ENCODE data around the gene SH3BP2.

SH3BP2 gene

DNA sequence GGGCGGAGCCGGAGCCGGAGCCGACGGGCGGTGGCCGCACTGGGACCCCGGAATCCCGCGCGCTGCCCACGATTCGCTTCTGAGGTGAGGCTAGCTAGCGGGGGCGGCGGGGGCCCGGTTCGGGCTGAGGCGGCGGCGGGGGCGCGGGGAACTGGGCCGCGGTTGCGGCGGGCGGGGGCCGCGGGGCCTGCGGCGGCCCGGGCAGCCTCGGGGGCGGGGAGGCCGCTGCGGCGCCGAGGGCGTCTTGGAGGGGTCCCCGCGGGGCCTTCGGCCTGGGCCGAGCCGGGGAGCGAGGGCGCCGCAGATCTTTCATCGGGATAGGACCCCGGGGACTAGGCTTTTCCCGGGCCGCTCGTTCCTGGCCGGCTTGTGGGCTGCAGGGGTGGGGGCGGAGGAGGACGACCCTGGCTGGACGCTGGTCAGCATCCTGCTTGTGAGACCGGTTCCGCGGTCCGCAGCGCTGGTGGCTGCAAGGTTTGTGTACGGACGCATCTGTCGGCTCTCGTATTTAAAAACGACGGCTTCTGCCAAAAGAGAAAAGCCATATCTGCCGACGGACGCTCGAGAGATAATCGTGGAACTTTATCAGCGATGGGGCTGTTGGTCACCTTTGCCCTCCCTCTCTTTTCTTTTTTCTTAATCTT lies 51.2 kb downstream of the SH3BP2 start:
- DNase-seq, result peak; percentile 47
- Histone ChIP-seq H3K9me3 (ENCODE audit: severe bottlenecking) (peaks cover 3% of the 10 kb centered on the region), H3K4me3 (ENCODE audit: low read depth, low read length) (peak overlapping the region; percentile 62), H3K36me3 (peaks cover 6% of the 10 kb centered on the region), H3K27me3 (ENCODE audit: insufficient read depth, low read depth, severe bottlenecking) (no peaks in the 10 kb centered on the region), H3K27ac (peak overlapping the region; percentile 90)
- TF ChIP-seq CTCF (IDR thresholded peaks at IDR 0.05; ENCODE audit: low read depth, low read length), result no peak

DNA sequence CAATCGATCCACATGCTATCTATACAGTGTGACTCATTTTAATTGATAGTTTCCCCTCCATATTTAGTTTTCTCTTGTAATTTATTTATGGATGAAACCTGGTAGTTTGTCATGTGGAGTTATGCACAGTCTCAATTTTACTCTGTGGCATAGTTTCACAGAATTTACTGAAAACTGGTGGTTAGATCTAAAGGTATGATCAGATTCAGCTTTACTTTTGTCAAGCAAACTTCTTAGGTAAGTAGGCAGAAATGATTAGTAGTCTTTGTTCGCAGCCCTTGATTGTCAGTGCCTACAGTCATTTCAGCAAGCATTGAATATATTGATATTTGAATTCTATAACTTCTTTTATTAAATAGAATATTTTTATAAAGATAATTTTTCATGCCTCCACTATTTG lies 53.3 kb downstream of the SH3BP2 start:
- DNase-seq, result no peak
- Histone ChIP-seq H3K4me3 (ENCODE audit: low read depth, low read length) (no peak overlapping the region), H3K36me3 (peaks cover 6% of the 10 kb centered on the region), H3K27me3 (ENCODE audit: insufficient read depth, low read depth, severe bottlenecking) (no peaks in the 10 kb centered on the region), H3K9me3 (ENCODE audit: severe bottlenecking) (no peaks in the 10 kb centered on the region), H3K27ac (no peak overlapping the region)
- TF ChIP-seq CTCF (IDR thresholded peaks at IDR 0.05; ENCODE audit: low read depth, low read length), result no peak

- H3K9me3 ChIP-seq (ENCODE audit: severe bottlenecking), result no peaks in the 10 kb centered on the region
- no peaks in the 10 kb centered on the region for H3K27me3 ChIP-seq (ENCODE audit: insufficient read depth, low read depth, severe bottlenecking)
- peaks cover 6% of the 10 kb centered on the region for H3K36me3 ChIP-seq
- H3K4me3 ChIP-seq (ENCODE audit: low read depth, low read length), result no peak overlapping the region
- DNase-seq, result no peak
- H3K27ac ChIP-seq, result no peak overlapping the region
- no peak for TF ChIP-seq CTCF (IDR thresholded peaks at IDR 0.05; ENCODE audit: low read depth, low read length)
Observed at GRCh38 chr4:2847302-2847871, 54.5 kb downstream of the SH3BP2 start.

DNA sequence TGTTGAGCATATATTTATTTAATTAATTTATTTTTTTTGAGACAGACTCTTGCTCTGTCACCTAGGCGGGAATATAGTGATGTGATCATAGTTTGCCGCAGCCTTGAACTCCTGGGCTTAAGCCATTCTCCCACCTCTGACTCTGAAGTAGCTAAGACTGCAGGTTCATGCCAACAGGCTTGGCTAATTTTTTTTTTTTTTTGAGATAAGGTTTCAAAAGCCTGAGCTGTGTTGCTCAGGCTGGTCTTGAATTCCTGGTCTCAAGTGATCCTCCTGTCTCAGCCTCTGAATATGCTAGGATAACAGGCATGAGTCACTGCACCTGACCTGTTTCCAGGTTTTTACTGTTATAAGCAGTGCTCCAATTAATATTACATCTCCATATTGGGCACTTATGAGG lies 55.6 kb downstream of the SH3BP2 start:
- Histone ChIP-seq H3K27ac (no peak overlapping the region), H3K27me3 (ENCODE audit: insufficient read depth, low read depth, severe bottlenecking) (no peaks in the 10 kb centered on the region), H3K9me3 (ENCODE audit: severe bottlenecking) (no peaks in the 10 kb centered on the region), H3K36me3 (peaks cover 10% of the 10 kb centered on the region), H3K4me3 (ENCODE audit: low read depth, low read length) (no peak overlapping the region)
- no peak for TF ChIP-seq CTCF (IDR thresholded peaks at IDR 0.05; ENCODE audit: low read depth, low read length)
- DNase-seq, result no peak

GRCh38 chr4:2849267-2850152 lies 56.6 kb downstream of the SH3BP2 start:
- peaks cover 18% of the 10 kb centered on the region for H3K36me3 ChIP-seq
- H3K27ac ChIP-seq, result no peak overlapping the region
- no peaks in the 10 kb centered on the region for H3K27me3 ChIP-seq (ENCODE audit: insufficient read depth, low read depth, severe bottlenecking)
- no peaks in the 10 kb centered on the region for H3K9me3 ChIP-seq (ENCODE audit: severe bottlenecking)
- peak; percentile 29; the same call in 1 of the 2 replicates for TF ChIP-seq CTCF (IDR thresholded peaks at IDR 0.05; ENCODE audit: low read depth, low read length)
- no peak overlapping the region for H3K4me3 ChIP-seq (ENCODE audit: low read depth, low read length)
- no peak for DNase-seq

All from WERI-Rb-1 (cell line).